ENCODE data around the gene ZNF593.

DNA sequence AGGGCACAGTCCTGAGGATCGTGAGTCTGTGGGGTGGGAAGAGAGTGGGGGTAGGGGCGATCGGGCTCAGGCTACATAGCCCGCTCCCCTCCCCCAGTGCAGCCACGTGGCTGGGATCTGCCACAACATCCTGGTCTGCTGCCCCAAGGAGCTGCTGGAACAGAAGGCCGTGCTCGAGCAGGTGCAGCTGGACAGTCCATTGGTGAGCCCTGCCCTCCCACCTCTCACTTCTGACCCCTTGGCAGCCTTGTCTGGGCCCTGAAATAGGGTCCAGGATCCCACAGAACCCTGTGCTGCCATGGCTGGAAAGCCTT, 12.6 kb downstream of the ZNF593 start:
- TF ChIP-seq, protein P1, sequence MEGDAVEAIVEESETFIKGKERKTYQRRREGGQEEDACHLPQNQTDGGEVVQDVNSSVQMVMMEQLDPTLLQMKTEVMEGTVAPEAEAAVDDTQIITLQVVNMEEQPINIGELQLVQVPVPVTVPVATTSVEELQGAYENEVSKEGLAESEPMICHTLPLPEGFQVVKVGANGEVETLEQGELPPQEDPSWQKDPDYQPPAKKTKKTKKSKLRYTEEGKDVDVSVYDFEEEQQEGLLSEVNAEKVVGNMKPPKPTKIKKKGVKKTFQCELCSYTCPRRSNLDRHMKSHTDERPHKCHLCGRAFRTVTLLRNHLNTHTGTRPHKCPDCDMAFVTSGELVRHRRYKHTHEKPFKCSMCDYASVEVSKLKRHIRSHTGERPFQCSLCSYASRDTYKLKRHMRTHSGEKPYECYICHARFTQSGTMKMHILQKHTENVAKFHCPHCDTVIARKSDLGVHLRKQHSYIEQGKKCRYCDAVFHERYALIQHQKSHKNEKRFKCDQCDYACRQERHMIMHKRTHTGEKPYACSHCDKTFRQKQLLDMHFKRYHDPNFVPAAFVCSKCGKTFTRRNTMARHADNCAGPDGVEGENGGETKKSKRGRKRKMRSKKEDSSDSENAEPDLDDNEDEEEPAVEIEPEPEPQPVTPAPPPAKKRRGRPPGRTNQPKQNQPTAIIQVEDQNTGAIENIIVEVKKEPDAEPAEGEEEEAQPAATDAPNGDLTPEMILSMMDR (IDR thresholded peaks at IDR 0.05): no peak
- TF ChIP-seq POLR2AphosphoS5 (IDR thresholded peaks at IDR 0.05): no peak
